H7 (cell line): Measurements from ENCODE around the gene CHORDC1. TPM values are rescaled to one million over a fixed set of nuclear protein-coding genes. Genes with fewer than 3 reads are reported as not detected.
"Not testable (repeated sequence)": the region's sequence is repeated elsewhere in the genome, so short reads cannot be mapped to it uniquely, and the experiment has no call there.

Source experiments
- DNase-seq: peaks from one replicate; pipeline ENCODE4 v3.0.0; 2012
- H3K27me3 ChIP-seq: 2 replicates; pipeline ENCODE4 v1.6.0; 2011; ENCODE audit warnings: mild to moderate bottlenecking, low read length; ENCODE audit not compliant: control insufficient read depth, insufficient read depth
- H3K36me3 ChIP-seq: replicated peaks from 2 replicates; pipeline ENCODE4 v1.5.1; 2011; ENCODE audit warnings: low read length; ENCODE audit not compliant: control insufficient read depth, insufficient read depth
- H3K4me3 ChIP-seq: 2 replicates; pipeline ENCODE4 v1.5.1; 2011; ENCODE audit warnings: low read depth, mild to moderate bottlenecking, control low read depth, low read length, moderate library complexity; ENCODE audit not compliant: insufficient read depth
- total RNA-seq: library from RNA; depleted of rRNA; stranded (reverse); fragments of >200 nt; shearing (Covaris generic); gene quantifications from 2 replicates; pipeline ENCODE4 v1.2.3, GENCODE V29; 2014; rRNA removed

Gene CHORDC1
- total RNA-seq, 1 experiment from 2014 or later: 23.7 TPM

DNA sequence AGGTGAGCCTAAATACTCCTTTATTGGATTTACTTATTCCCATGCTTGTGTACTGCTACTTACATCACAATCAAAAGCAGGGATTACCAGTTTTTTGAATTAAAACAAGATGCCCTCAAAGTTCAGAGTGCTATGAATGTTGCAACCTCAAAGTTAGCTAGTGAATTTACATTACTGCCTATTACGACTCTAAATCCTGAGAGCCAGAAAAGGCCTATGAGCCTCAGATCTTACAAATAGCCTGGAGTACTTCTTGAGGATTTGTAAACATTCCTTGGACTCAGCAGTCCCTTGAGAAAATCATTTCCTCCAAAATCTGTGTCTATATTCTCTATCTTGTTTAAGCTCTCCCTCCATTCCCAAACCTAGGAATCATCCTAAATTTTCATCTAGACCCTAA lies 25.5 kb downstream of the CHORDC1 start:
- DNase-seq: no peak
- H3K36me3 ChIP-seq: no peaks in the 10 kb centered on the region; the same call in none of the 2 replicates
- no peak overlapping the region for H3K4me3 ChIP-seq
- H3K27me3 ChIP-seq: no peaks in the 10 kb centered on the region

DNA sequence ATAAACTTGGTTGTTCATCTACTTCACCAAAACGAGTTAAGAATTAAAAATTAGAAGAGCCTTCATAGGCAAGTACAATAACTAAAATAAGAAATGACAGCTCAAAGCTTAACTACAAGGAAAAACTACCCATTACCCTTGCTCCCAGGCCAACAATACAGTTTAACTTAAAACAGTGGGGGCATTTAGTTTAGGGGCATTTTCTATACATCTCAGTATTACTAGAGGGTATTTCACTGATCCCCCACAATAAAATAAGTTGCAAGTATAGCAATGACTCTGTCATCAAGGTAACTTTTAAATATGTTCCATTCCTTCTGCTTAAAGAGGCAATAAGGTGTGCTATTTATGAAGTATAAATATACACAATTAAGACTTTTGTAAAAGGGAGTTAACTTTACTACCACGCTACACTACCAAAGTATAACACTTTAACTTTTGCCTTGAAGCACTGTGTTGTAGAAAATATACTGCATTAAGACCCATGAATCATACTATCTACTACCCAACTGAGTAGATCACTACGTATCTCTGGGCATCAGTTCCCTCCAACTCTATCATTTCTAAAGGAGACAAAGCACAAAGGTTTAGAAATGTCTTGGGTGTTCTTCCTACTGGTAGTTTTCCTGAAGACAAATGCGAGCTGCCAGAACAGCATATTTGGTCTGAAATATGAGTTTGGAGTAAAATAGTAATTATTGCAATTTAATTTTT lies 29.8 kb downstream of the CHORDC1 start:
- Histone ChIP-seq H3K27me3 (no peaks in the 10 kb centered on the region), H3K36me3 (no peaks in the 10 kb centered on the region; the same call in 1 of the 2 replicates), H3K4me3 (no peak overlapping the region)
- DNase-seq: no peak

DNA sequence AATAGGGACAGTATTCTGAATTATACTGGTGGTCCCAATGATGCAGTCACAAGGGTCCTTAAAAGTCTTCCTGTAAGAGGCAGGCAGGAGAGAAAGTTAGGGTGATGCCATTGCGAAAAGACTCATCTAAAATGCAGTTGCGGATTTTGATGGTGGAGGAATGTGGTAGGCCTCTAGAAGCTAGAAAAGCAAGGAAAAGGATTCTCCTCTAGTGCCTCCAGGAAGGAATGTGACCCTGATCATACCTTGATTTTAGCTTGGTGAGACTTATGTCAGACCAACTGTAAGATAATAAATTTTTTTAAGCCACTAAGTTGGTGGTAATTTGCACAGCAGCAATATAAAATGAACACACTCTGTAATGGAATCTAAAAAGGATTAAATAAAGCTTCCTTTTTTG lies 33.8 kb downstream of the CHORDC1 start:
- Histone ChIP-seq H3K4me3 (no peak overlapping the region), H3K36me3 (no peaks in the 10 kb centered on the region), H3K27me3 (no peaks in the 10 kb centered on the region)
- DNase-seq: no peak

DNA sequence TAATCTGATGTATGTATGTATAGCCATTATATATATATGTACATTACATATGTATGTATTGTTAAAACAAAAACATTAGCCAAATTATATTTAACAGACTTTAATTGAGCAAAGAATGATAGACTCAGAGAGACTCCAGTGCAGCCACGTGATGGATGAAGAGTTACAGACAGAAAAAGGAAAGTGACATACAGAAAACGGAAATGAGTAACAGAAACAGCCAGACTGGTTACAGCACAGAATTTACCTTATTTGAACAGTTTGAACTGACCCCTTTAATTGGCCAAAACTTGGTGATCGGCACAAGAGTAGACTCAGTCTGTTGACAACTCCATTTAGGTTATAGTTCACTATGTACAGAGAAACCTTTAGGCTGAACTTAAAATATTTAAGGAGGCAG lies 35.0 kb downstream of the CHORDC1 start:
- Histone ChIP-seq H3K36me3 (no peaks in the 10 kb centered on the region), H3K4me3 (no peak overlapping the region), H3K27me3 (no peaks in the 10 kb centered on the region)
- DNase-seq: no peak

DNA sequence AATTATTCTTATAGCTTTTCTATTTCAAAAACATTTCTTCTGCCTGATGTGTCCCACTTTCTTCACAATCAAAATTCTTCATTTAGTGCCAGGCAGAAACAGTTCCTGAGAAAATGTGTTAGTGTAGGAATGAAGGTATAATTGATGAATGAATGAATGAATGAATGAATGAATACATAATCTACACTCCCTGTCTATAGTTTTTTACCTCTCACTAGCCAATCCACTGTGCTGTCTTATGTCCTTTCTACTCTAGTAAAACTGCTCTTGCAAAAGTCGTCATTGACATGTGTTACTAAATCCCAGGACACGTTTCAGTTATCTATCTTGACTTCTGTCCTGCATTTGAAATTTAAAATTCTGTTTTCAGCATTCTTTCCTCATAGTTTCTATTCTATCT lies 42.9 kb downstream of the CHORDC1 start:
- Histone ChIP-seq H3K36me3 (no peaks in the 10 kb centered on the region), H3K4me3 (no peak overlapping the region), H3K27me3 (no peaks in the 10 kb centered on the region)
- DNase-seq: no peak

DNA sequence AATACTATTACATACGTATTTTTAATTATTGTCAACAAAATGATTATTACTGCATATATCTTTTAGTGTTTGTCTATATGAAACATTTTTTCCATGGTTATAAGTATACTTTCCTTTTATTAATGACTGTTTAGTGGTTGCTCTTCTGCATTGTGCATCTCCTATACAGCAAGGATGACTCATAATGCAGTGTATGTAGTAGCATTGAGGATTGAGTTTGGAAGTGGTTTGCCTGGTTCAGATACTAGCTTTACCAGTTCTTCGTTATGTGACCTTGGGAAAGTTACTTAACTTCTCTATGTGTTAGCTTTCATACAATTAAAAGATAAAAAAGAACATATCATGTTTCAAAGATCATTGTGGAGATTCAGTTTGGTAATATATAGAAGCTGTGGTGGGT lies 44.1 kb downstream of the CHORDC1 start:
- no peaks in the 10 kb centered on the region for H3K36me3 ChIP-seq
- H3K4me3 ChIP-seq: no peak overlapping the region
- no peaks in the 10 kb centered on the region for H3K27me3 ChIP-seq
- no peak for DNase-seq

DNA sequence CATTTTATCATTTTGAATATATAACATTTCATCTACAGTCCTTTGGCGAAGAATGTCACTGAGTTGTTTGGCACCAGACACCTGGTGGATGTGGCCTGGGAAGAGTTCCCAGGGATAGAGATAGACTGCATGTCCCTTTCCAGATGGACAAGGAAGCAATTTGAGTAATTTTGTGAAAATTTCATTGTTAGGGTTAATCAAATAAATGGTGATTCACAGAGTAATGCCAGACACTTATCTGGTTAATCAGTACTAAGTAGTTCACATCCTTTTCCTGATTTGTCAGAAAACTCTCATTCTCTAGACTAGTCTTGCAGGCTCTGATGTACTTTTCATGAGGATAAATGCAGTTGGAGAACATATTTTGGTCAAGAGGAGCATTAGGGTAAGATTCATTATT lies 46.8 kb downstream of the CHORDC1 start:
- Histone ChIP-seq H3K4me3 (no peak overlapping the region), H3K36me3 (no peaks in the 10 kb centered on the region)

DNA sequence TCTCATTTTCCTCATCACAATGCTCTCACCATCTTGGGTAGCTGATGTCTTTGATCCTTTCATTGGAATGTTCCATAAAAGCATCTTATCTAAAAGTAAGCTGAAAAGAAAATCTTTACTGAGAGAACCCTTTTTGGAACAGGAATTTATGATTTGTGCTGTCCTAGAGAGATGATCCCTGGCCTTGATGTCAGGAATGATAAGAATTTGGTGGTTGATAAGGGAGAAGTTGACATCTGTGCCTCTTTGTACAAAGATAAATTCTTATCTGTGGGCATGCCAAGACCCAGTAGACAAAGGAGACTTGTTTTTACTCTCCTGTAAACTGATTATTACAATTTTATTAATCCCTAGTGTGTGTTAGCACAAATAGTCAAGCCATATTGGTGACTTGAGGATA lies 51.5 kb downstream of the CHORDC1 start:
- no peak for DNase-seq
- Histone ChIP-seq H3K4me3 (no peak overlapping the region), H3K36me3 (no peaks in the 10 kb centered on the region), H3K27me3 (no peaks in the 10 kb centered on the region)

More for the DNA sequence above, 46.8 kb downstream of the CHORDC1 start:
- DNase-seq: no peak
- H3K27me3 ChIP-seq: no peaks in the 10 kb centered on the region

DNA sequence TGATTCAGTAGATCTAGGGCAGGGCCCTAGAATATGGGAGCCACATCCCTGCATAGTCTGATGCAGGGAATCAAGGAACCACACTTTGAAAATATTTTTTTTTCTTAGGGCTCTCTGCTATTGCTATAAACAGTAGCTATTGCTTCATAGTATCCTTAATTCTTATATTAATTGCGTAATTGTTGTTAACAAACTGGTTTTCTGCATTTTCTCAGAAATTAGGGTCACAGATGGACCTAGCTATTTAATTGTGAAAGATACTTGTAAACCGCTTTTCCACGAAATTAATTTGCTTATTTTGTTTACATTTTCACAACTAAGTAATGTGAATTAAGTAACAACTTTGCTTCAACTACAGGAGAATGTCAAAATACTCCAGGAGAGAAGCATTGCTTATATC lies 54.3 kb downstream of the CHORDC1 start:
- no peaks in the 10 kb centered on the region for H3K36me3 ChIP-seq
- H3K4me3 ChIP-seq: no peak overlapping the region
- no peak for DNase-seq
- H3K27me3 ChIP-seq: no peaks in the 10 kb centered on the region

DNA sequence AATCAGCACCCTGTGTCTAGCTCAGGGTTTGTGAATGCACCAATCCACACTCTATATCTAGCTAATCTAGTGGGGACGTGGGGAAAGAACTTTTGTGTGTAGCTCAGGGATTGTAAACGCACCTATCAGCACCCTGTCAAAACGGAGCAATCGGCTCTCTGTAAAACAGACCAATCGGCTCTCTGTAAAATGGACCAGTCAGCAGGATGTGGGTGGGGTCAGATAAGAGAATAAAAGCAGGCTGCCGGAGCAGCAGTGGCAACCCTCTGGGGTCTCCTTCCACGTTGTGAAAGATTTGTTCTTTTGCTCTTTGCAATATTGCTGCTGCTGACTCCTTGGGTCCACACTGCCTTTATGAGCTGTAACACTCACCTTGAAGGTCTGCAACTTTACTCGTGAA lies 55.1 kb downstream of the CHORDC1 start:
- not testable (repeated sequence) for DNase-seq, H3K27me3 ChIP-seq, H3K36me3 ChIP-seq

DNA sequence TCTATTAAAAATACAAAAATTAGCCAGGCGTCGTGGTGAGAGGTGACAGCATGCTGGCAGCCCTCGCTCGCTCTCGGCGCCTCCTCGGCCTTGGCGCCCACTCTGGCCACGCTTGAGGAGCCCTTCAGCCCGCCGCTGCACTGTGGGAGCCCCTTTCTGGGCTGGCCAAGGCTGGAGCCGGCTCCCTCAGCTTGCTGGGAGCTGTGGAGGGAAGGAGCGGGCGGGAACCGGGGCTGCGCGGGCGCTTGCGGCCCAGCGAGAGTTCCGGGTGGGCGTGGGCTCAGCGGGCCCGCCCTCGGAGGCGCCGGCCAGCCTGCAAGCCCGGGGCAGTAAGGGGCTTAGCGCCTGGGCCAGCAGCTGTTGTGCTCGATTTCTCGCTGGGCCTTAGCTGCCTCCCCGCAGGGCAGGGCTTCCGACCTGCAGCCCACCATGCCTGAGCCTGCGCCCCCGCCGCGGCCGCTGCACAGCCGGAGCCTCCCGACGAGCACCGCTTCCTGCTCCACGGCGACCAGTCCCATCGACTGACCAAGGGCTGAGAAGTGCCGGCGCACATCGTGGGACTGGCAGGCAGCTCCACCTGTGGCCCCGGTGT lies 55.8 kb downstream of the CHORDC1 start:
- H3K4me3 ChIP-seq, H3K27me3 ChIP-seq, H3K36me3 ChIP-seq, DNase-seq: not testable (repeated sequence)

More for the DNA sequence above, 55.1 kb downstream of the CHORDC1 start:
- not testable (repeated sequence) for H3K4me3 ChIP-seq

Other genes starting within 250 kb of the CHORDC1 start
- not detected in 2 replicates for gene TRIM49C, start 191.9 kb downstream of the CHORDC1 start, total RNA-seq
- gene UBTFL1, start 137.1 kb downstream of the CHORDC1 start, total RNA-seq: not detected in 2 replicates
- 4.0 and 6.7 TPM in 2 replicates for gene NAALAD2, start 88.4 kb downstream of the CHORDC1 start, total RNA-seq